ENCODE data around the gene AGBL1. TPM values are rescaled to one million over a fixed set of nuclear protein-coding genes. Genes with fewer than 3 reads are reported as not detected.

AGBL1 gene
- total RNA-seq, 6 experiments from 2014 or later = not detected

DNA sequence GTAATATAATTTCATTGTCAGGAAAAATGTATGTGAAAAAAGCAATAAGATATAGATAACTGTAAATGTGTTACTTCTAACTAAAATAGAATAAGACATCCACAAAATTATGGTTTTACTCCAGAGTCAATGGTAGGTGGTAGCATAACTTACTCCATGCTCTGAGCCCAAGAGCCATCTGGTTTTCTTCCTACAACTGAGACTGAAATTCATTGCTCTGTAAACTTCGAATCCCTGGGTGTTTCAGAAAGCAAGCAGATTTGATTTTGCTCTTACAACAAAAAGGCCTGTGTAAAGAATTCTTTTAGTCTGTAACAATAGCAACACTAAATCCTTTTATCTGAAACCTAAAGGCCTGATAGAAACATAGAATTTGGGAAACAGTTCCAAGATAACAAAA, 805.9 kb downstream of the AGBL1 start:
- Mint-ChIP-seq H3K4me1 (ENCODE audit: low read depth) (no peaks in the 10 kb centered on the region), H3K27ac (no peak overlapping the region), H3K36me3 (ENCODE audit: low read depth) (no peaks in the 10 kb centered on the region), H3K27me3 (ENCODE audit: insufficient read depth) (peaks cover 2% of the 10 kb centered on the region; the same call in 1 of the 2 replicates), H3K4me3 (no peak overlapping the region), H3K9me3 (peaks cover 36% of the 10 kb centered on the region)
- no peak for DNase-seq
- TF ChIP-seq, protein P1, sequence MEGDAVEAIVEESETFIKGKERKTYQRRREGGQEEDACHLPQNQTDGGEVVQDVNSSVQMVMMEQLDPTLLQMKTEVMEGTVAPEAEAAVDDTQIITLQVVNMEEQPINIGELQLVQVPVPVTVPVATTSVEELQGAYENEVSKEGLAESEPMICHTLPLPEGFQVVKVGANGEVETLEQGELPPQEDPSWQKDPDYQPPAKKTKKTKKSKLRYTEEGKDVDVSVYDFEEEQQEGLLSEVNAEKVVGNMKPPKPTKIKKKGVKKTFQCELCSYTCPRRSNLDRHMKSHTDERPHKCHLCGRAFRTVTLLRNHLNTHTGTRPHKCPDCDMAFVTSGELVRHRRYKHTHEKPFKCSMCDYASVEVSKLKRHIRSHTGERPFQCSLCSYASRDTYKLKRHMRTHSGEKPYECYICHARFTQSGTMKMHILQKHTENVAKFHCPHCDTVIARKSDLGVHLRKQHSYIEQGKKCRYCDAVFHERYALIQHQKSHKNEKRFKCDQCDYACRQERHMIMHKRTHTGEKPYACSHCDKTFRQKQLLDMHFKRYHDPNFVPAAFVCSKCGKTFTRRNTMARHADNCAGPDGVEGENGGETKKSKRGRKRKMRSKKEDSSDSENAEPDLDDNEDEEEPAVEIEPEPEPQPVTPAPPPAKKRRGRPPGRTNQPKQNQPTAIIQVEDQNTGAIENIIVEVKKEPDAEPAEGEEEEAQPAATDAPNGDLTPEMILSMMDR (IDR thresholded peaks at IDR 0.05) = no peak

DNA sequence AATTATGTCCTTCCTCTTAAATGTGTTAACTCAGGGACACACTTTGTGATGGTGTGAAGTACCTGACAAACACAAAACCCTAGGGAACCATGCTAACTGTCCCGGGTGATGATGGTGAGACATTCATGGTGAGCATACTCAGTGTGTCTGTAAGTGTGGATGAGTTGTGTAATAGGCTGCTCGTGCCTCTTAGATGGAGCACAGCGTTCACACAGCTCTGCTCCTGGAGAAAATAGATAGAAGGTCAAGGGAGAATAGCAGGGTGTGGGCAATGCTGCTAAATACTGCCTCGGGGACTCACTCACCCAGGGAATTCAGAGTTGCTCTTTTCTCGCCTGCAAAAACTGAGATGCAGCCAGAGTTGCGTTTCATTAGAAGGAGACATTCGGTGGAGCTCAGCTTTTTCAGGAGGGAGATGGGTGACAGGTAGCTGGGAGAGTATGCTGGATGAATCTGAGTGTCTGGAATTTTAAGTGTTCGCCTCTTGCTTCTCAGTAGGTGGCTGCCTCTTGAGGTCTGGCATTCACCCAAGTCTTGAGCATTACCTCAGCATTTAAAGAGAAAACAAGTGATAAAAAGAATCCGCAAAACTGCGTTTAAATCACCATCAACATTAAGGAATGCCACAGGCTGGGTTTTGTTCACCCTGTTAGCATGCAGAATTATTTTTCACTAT, 813.2 kb downstream of the AGBL1 start:
- Mint-ChIP-seq H3K36me3 (ENCODE audit: low read depth) (no peaks in the 10 kb centered on the region), H3K27ac (no peak overlapping the region), H3K4me1 (ENCODE audit: low read depth) (no peaks in the 10 kb centered on the region), H3K27me3 (ENCODE audit: insufficient read depth) (peaks cover 2% of the 10 kb centered on the region; the same call in 1 of the 2 replicates), H3K4me3 (no peak overlapping the region), H3K9me3 (peaks cover 48% of the 10 kb centered on the region)
- TF ChIP-seq, protein P1 (IDR thresholded peaks at IDR 0.05) = no peak
- DNase-seq = no peak

DNA sequence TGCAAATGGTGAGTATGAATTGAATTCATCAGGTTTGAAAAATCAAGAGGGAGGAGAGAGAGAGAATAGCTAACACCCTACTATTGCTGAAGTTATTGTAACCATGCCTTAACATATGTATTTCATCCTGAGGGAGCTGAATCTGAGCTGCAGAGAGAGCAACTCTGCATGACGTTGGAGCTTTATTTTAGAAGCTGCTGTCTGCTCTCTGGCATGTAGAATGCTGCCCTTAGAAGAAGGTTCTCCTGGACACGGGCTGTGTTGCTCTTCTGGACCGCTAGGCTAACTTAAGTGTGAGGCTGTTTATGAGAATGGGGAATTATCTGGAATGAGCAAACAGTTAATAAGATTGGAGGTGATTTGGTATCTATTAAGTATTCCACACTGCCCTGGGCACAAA, 814.6 kb downstream of the AGBL1 start:
- Mint-ChIP-seq H3K4me3 (no peak overlapping the region), H3K9me3 (peaks cover 55% of the 10 kb centered on the region), H3K27me3 (ENCODE audit: insufficient read depth) (peaks cover 2% of the 10 kb centered on the region; the same call in 1 of the 2 replicates), H3K27ac (no peak overlapping the region), H3K36me3 (ENCODE audit: low read depth) (no peaks in the 10 kb centered on the region), H3K4me1 (ENCODE audit: low read depth) (no peaks in the 10 kb centered on the region)
- TF ChIP-seq, protein P1 (IDR thresholded peaks at IDR 0.05) = no peak
- DNase-seq = no peak

DNA sequence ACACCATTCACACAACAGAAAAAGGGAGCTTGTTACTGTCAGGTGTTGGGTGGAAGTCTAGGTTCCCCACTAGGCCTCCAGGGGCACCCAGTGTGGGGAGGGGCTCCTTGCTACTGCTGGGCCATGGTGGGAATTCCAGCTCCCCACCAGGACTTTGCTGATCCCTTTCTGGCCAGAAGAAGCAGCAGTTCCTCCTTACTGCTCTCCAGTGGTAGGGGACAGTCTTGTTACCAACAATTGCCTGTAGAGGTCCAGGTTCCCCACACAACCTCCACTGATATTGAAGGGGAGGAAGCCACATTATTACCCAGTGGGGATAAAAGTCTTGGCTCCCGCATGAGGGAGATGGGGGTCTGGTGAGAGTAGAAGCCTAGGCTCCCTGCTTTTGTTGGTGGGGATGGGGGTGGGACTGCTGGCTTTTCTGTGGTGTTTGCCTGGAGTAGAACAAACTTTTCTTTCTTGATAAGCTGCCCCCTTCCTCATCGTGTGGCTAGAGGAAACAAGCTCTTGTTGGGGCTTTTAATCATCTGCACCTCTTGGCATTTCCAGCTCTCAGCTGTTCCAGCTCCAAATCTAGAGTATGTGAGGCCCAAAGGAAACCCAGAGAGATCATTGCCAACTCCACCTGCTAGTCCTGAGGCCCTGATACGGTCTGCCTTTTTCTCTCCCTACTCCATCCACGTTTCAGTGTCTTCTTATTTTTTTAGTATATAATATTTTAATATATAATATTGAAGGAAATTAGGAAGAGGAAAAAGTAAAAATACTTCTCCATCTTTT, 824.2 kb downstream of the AGBL1 start:
- TF ChIP-seq, protein P1 (IDR thresholded peaks at IDR 0.05) = no peak
- no peak overlapping the region for H3K4me3 Mint-ChIP-seq

DNA sequence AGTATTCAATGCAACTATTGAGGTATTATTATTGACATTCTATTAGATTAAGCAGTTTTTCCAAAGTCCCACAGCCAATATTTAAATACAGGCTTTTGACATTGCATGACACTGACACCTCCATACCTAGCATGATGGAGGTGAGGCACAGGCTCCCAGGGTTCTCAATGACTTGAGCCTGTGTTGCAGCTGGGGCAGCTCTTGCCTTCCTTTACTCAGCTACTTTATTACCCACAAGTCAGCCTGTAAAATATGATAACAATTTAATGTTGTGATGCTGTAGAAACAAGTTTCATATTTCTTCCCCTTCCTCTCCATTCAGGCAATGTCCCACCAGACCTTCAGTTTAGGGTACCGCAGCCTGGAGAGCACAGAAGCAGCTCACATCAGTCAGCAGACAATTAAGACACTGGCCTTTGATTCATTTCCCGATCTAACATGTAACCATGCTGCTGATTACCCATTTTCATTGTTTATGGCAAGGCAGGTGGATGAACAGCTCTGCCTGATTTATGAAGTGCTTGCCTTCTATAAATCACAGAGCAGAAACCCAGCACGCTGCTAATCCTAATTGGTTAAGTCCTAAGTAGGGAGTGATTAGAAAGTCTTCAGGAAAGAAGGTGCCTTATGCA, 826.1 kb downstream of the AGBL1 start:
- Mint-ChIP-seq H3K4me1 (ENCODE audit: low read depth) (no peaks in the 10 kb centered on the region), H3K9me3 (peaks cover 22% of the 10 kb centered on the region), H3K27ac (no peak overlapping the region), H3K4me3 (no peak overlapping the region), H3K36me3 (ENCODE audit: low read depth) (no peaks in the 10 kb centered on the region), H3K27me3 (ENCODE audit: insufficient read depth) (peaks cover 1% of the 10 kb centered on the region)
- TF ChIP-seq, protein P1 (IDR thresholded peaks at IDR 0.05) = no peak
- DNase-seq = no peak

More for the DNA sequence above, 824.2 kb downstream of the AGBL1 start:
- no peak for DNase-seq
- no peaks in the 10 kb centered on the region for H3K4me1 Mint-ChIP-seq (ENCODE audit: low read depth)
- no peaks in the 10 kb centered on the region for H3K36me3 Mint-ChIP-seq (ENCODE audit: low read depth)
- peaks cover 29% of the 10 kb centered on the region for H3K9me3 Mint-ChIP-seq
- no peak overlapping the region for H3K27ac Mint-ChIP-seq
- peaks cover 1% of the 10 kb centered on the region for H3K27me3 Mint-ChIP-seq (ENCODE audit: insufficient read depth)

All from HFFc6 (cell line).